Measurements from ENCODE around the gene GOT2. TPM values are rescaled to one million over a fixed set of nuclear protein-coding genes. Genes with fewer than 3 reads are reported as not detected.
A peak's percentile ranks its signal among the peaks of the same experiment; 100 is the strongest.

The GOT2 gene
- total RNA-seq, 2 donors from 2014 or later, result 117 to 184 TPM

DNA sequence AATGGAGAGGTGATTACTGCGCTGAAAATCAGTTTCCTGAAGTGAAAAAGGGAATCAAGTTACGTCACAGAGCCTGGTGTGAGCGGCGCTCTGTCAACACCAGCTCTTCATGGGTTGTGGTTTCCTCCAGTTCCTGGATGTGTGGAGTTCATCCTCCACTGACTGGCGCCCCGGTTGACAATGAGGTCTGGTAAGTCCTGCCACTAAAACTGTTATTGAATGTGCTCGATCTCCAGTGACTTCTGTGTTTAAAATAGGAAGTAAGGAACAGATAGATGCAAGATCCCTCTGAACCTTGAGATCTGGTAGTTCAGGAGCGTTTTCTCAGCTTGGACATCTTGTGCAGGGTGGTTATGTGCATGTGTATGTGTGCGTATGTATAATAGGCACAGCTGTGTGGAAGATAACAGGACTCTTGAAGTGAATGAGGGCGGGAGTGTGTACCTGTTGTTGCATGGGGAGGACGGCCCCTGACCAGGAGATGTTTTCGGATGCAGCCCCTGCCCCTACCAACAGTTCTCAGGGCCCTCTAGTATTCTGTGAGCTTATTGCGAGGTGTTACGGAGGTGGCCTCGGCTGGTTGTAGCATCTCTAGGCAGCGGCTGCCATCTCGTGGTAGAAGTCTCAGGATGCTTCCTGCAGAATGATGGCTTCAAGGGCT lies 22.0 kb upstream of the GOT2 start:
- peak; percentile 76 for DNase-seq

DNA sequence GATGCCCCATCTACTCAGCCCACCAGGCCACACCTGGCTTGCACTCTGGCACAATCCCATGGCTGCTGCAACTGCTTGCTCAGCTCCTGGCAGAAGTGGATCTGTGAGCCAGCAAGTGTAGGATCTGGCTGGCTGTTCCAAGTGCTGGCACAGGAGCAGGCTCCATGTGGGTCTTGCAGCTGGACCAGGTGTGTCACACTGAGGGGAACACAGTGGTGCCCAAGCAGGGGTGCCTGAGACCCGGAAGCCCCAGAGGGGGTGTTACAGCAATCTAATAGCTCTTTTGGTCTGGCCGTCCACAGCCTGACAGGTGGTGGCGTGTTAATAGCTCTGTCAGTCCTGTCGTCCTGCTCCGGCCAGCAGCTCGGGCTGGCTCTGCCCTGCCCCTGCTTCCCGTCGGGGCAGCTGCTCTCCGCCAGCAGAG lies 19.6 kb upstream of the GOT2 start:
- DNase-seq, result no peak
- no peak overlapping the region for H3K9ac ChIP-seq (ENCODE audit: low read depth in 2 of 2, low read length in 2 of 2)
- no peaks in the 10 kb centered on the region for H3K9me3 ChIP-seq
- no peaks in the 10 kb centered on the region for H3K27me3 ChIP-seq
- no peaks in the 10 kb centered on the region for H3K4me1 ChIP-seq
- intact Hi-C loops (cut with DNase I), result no loop called here
- TF ChIP-seq, protein P1, sequence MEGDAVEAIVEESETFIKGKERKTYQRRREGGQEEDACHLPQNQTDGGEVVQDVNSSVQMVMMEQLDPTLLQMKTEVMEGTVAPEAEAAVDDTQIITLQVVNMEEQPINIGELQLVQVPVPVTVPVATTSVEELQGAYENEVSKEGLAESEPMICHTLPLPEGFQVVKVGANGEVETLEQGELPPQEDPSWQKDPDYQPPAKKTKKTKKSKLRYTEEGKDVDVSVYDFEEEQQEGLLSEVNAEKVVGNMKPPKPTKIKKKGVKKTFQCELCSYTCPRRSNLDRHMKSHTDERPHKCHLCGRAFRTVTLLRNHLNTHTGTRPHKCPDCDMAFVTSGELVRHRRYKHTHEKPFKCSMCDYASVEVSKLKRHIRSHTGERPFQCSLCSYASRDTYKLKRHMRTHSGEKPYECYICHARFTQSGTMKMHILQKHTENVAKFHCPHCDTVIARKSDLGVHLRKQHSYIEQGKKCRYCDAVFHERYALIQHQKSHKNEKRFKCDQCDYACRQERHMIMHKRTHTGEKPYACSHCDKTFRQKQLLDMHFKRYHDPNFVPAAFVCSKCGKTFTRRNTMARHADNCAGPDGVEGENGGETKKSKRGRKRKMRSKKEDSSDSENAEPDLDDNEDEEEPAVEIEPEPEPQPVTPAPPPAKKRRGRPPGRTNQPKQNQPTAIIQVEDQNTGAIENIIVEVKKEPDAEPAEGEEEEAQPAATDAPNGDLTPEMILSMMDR (IDR thresholded peaks at IDR 0.05), result no peak
- no peak overlapping the region for H3K27ac ChIP-seq
- H3K36me3 ChIP-seq, result no peaks in the 10 kb centered on the region
- no peak overlapping the region for H3K4me3 ChIP-seq

More for the DNA sequence above, 22.0 kb upstream of the GOT2 start:
- no peaks in the 10 kb centered on the region for H3K27me3 ChIP-seq
- no peak overlapping the region for H3K4me3 ChIP-seq
- no peaks in the 10 kb centered on the region for H3K36me3 ChIP-seq
- intact Hi-C loops (cut with DNase I), result loop anchor here (5.0 kb wide), 3 partner anchors 74 to 419 kb away; partner anchors contain the start of gene SLC38A7
- H3K27ac ChIP-seq, result no peak overlapping the region
- no peaks in the 10 kb centered on the region for H3K9me3 ChIP-seq
- no peak overlapping the region for H3K9ac ChIP-seq (ENCODE audit: low read depth in 2 of 2, low read length in 2 of 2)
- no peaks in the 10 kb centered on the region for H3K4me1 ChIP-seq
- TF ChIP-seq, protein P1 (IDR thresholded peaks at IDR 0.05), result peak; percentile 55

DNA sequence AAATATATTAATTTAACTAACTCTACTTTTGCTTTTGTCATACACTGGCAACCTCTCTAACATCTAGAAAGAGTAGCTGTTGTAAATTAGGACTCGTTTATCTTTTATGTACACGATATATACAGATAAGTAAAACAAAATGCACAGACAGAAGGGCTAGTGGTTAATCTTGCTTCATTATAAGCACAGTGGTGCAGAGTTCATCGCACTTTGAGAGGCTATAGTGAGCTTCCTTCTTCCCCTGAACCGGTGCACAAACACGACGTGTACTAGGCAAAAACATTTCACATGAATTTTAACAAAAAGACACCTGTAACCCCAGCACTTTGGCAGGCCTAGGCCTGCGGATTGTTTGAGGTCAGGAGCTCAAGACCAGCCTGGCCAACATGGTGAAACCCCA lies 10.4 kb upstream of the GOT2 start:
- no peak for DNase-seq
- H3K4me3 ChIP-seq, result no peak overlapping the region
- intact Hi-C loops (cut with DNase I), result no loop called here

DNA sequence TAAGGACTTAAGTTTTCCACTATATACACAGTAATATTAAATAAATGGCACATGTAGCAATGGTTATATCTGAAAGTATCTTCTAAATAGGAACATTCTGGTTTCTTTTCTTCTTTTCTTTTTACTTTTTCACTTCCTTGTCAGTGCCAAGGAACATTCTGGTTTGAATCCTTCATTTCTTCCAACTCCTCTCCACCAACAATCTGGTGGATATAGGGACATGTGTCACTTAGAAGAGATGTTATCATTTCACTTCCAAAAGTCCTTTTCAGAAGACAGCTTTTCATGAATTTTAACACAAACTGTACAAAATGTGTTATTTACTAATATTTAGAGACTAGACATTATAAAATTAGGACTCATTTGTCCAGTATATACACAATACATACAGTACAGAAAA lies 7.9 kb upstream of the GOT2 start:
- no peaks in the 10 kb centered on the region for H3K9me3 ChIP-seq
- H3K27ac ChIP-seq, result no peak overlapping the region
- no peak overlapping the region for H3K9ac ChIP-seq (ENCODE audit: low read depth in 2 of 2, low read length in 2 of 2)
- DNase-seq, result no peak
- intact Hi-C loops (cut with DNase I), result no loop called here
- no peaks in the 10 kb centered on the region for H3K36me3 ChIP-seq
- no peaks in the 10 kb centered on the region for H3K27me3 ChIP-seq
- H3K4me3 ChIP-seq, result no peak overlapping the region
- no peaks in the 10 kb centered on the region for H3K4me1 ChIP-seq
- TF ChIP-seq, protein P1 (IDR thresholded peaks at IDR 0.05), result no peak

More for the DNA sequence above, 10.4 kb upstream of the GOT2 start:
- Histone ChIP-seq H3K9me3 (no peaks in the 10 kb centered on the region), H3K9ac (ENCODE audit: low read depth in 2 of 2, low read length in 2 of 2) (no peak overlapping the region), H3K4me1 (no peaks in the 10 kb centered on the region), H3K27ac (no peak overlapping the region), H3K27me3 (no peaks in the 10 kb centered on the region), H3K36me3 (no peaks in the 10 kb centered on the region)
- TF ChIP-seq, protein P1 (IDR thresholded peaks at IDR 0.05), result no peak

DNA sequence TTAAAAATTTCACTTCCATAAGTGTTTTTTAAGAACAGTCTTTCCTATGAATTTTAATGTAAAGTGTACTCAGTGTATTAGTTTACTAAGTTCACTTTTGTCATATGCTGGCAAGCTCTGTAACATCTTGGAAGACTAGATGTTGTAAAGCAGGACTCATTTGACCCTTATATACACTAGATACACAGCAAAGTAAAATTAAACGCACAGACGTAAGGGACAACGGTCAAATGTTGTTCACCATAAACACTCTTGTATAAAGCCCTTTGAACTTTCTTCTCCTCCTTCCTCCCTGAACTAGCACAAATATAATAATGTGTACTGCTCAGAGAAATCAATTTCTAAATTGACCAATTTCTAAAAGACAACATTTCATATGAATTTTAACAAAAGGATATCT lies 7.0 kb upstream of the GOT2 start:
- TF ChIP-seq, protein P1 (IDR thresholded peaks at IDR 0.05), result no peak
- intact Hi-C loops (cut with DNase I), result no loop called here
- Histone ChIP-seq H3K27ac (peak overlapping the region; percentile 44), H3K4me1 (no peaks in the 10 kb centered on the region), H3K4me3 (no peak overlapping the region), H3K27me3 (no peaks in the 10 kb centered on the region), H3K36me3 (no peaks in the 10 kb centered on the region), H3K9ac (ENCODE audit: low read depth in 2 of 2, low read length in 2 of 2) (no peak overlapping the region), H3K9me3 (no peaks in the 10 kb centered on the region)
- DNase-seq, result no peak

Measured in colonic mucosa (tissue), 4 donors.